Endothelial cell (in vitro differentiated cells): Measurements from ENCODE around the gene RMND5B. TPM values are rescaled to one million over a fixed set of nuclear protein-coding genes. Genes with fewer than 3 reads are reported as not detected.

Source experiments
- DNase-seq: peaks from one replicate; pipeline ENCODE4 v3.0.0; 2021; ENCODE audit warnings: low spot score
- H3K27ac Mint-ChIP-seq: one replicate; pipeline ENCODE4 v1.8.0; 2021; ENCODE audit warnings: mixed read lengths, inconsistent platforms; ENCODE audit not compliant: unreplicated experiment
- H3K27me3 Mint-ChIP-seq: one replicate; pipeline ENCODE4 v1.8.0; 2021; ENCODE audit warnings: mild to moderate bottlenecking, moderate library complexity, mixed read lengths, inconsistent platforms; ENCODE audit not compliant: unreplicated experiment
- H3K36me3 Mint-ChIP-seq: one replicate; pipeline ENCODE4 v1.8.0; 2021; ENCODE audit warnings: mild to moderate bottlenecking, low read depth, mixed read lengths, inconsistent platforms; ENCODE audit not compliant: unreplicated experiment
- H3K4me1 Mint-ChIP-seq: one replicate; pipeline ENCODE4 v1.8.0; 2021; ENCODE audit warnings: mild to moderate bottlenecking, mixed read lengths, inconsistent platforms; ENCODE audit not compliant: unreplicated experiment
- H3K4me3 Mint-ChIP-seq: one replicate; pipeline ENCODE4 v1.8.0; 2021; ENCODE audit warnings: mild to moderate bottlenecking, mixed read lengths, inconsistent platforms; ENCODE audit not compliant: unreplicated experiment
- H3K9me3 Mint-ChIP-seq: one replicate; pipeline ENCODE4 v1.8.0; 2021; ENCODE audit warnings: mixed read lengths, inconsistent platforms; ENCODE audit not compliant: unreplicated experiment
- total RNA-seq: library from RNA; stranded (reverse); fragmentation: NEBNext Ultra II Directional; extraction: Animal tissue kit (Norgen Biotek cat#: 25700); gene quantifications from one replicate; pipeline ENCODE4 v1.2.1, GENCODE V29; 2021; ENCODE audit not compliant: unreplicated experiment
- TF ChIP-seq, protein P1 (sequence below): fragments of 200-600 bp; sonication (generic); IDR thresholded peaks from one replicate; pipeline ENCODE4 v1.5.0; 2021; ENCODE audit warnings: antibody characterized with exemption; ENCODE audit not compliant: unreplicated experiment

Gene RMND5B
- total RNA-seq, 1 donor from 2014 or later, result 70.4 TPM

DNA sequence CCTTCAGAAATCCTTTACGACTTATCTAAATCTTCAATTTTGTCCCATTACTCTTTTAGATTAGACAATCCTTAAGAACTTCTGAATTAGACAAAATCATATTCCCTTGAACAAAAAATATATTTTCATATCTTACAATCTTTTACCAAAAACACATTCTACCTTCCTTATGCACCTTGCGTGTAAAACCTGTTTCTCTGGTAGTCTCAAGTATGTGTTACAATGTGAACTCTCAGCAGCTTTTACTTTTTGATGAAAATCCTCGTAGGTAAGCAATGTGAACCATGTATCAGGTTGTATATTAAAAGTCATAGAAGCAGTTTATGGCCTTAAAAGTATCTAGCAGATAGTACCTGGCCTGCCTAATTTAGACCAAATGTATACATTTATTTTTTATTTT, 43.6 kb downstream of the RMND5B start:
- no peak overlapping the region for H3K4me3 Mint-ChIP-seq
- H3K4me1 Mint-ChIP-seq, result no peaks in the 10 kb centered on the region
- DNase-seq, result no peak
- H3K27me3 Mint-ChIP-seq, result no peaks in the 10 kb centered on the region
- TF ChIP-seq, protein P1, sequence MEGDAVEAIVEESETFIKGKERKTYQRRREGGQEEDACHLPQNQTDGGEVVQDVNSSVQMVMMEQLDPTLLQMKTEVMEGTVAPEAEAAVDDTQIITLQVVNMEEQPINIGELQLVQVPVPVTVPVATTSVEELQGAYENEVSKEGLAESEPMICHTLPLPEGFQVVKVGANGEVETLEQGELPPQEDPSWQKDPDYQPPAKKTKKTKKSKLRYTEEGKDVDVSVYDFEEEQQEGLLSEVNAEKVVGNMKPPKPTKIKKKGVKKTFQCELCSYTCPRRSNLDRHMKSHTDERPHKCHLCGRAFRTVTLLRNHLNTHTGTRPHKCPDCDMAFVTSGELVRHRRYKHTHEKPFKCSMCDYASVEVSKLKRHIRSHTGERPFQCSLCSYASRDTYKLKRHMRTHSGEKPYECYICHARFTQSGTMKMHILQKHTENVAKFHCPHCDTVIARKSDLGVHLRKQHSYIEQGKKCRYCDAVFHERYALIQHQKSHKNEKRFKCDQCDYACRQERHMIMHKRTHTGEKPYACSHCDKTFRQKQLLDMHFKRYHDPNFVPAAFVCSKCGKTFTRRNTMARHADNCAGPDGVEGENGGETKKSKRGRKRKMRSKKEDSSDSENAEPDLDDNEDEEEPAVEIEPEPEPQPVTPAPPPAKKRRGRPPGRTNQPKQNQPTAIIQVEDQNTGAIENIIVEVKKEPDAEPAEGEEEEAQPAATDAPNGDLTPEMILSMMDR, result no peak
- H3K27ac Mint-ChIP-seq, result no peak overlapping the region
- peaks cover 5% of the 10 kb centered on the region for H3K36me3 Mint-ChIP-seq
- H3K9me3 Mint-ChIP-seq, result no peaks in the 10 kb centered on the region

DNA sequence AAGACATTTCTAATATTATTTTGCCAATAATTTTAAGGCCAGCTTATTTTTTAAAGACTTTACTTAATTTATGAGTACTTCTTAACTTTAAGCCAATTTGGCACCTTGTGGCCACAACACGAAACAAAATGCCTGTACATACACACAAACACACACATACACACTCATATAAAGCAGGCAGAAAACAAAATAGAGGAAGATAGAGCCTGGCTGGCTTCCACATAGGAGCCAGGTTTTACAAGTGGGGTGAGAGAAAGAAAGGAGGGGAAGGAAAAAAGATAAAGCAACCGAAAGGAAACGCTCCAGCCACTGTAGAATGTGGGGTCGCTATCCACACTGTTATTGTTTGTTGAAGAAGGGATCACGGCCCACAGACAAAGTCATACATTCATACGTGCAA, 46.0 kb downstream of the RMND5B start:
- no peak for DNase-seq
- TF ChIP-seq, protein P1, result no peak
- no peak overlapping the region for H3K27ac Mint-ChIP-seq
- no peak overlapping the region for H3K4me3 Mint-ChIP-seq
- H3K4me1 Mint-ChIP-seq, result peaks cover 11% of the 10 kb centered on the region
- H3K27me3 Mint-ChIP-seq, result peaks cover 2% of the 10 kb centered on the region
- no peaks in the 10 kb centered on the region for H3K9me3 Mint-ChIP-seq
- peaks cover 5% of the 10 kb centered on the region for H3K36me3 Mint-ChIP-seq

DNA sequence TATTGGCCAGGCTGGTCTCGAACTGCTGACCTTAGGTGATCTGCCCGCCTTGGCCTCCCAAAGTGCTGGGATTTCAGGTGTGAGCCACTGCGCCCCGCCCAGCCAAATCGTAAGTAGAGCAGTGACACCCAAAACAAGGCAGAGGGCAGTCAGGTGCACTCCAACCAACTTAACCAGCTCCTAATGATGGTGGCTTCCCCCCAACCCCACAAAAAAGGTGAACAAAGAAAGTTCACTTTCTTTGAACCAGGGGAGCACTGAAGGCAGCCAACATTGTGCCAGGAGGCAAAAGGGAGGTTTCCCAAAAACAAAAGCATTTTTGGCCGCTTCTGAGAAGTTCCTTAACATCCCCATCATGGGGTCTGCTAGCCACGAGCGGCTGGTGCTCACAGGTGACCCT, 46.8 kb downstream of the RMND5B start:
- Mint-ChIP-seq H3K36me3 (peaks cover 5% of the 10 kb centered on the region), H3K4me1 (peaks cover 19% of the 10 kb centered on the region), H3K4me3 (no peak overlapping the region), H3K27me3 (peaks cover 2% of the 10 kb centered on the region), H3K27ac (no peak overlapping the region), H3K9me3 (no peaks in the 10 kb centered on the region)
- TF ChIP-seq, protein P1, result no peak
- DNase-seq, result no peak

DNA sequence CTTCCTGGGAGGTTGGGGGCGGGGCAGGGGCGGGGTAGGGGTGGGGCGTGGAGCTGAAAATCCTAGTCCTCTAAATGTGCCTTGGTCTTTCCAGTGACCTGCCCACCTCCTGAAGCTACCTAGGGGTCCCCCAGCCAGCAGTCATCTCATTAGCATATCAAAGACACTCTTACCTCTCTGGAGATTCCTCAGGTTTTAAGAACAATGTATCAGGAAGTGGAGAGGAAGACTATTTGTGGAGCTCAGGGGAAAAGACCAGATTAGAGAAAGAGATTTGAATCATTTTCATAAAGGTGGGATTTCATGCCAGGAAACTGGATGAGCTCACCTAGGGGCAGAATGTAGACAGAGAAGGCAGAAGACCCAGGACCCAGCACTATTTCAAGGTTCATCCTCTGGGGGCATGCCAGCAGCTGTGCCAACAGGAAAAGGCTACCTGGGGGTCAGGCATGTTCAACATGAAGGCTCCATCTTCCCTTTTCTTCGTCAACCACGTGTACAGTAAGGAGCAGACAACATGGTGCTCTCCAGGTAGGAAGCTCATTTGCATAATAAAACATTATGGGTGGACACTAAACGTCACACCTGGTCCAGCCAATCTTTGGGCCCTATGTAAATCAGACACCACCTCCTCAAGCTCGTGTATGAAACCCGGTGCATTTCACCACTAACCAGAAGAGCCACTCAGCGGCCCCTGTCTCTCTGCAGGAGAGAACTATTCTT, 49.5 kb downstream of the RMND5B start:
- H3K36me3 Mint-ChIP-seq, result peaks cover 5% of the 10 kb centered on the region
- DNase-seq, result no peak
- H3K9me3 Mint-ChIP-seq, result no peaks in the 10 kb centered on the region
- peaks cover 2% of the 10 kb centered on the region for H3K27me3 Mint-ChIP-seq
- H3K27ac Mint-ChIP-seq, result no peak overlapping the region
- H3K4me3 Mint-ChIP-seq, result no peak overlapping the region
- H3K4me1 Mint-ChIP-seq, result peaks cover 20% of the 10 kb centered on the region
- TF ChIP-seq, protein P1, result no peak

DNA sequence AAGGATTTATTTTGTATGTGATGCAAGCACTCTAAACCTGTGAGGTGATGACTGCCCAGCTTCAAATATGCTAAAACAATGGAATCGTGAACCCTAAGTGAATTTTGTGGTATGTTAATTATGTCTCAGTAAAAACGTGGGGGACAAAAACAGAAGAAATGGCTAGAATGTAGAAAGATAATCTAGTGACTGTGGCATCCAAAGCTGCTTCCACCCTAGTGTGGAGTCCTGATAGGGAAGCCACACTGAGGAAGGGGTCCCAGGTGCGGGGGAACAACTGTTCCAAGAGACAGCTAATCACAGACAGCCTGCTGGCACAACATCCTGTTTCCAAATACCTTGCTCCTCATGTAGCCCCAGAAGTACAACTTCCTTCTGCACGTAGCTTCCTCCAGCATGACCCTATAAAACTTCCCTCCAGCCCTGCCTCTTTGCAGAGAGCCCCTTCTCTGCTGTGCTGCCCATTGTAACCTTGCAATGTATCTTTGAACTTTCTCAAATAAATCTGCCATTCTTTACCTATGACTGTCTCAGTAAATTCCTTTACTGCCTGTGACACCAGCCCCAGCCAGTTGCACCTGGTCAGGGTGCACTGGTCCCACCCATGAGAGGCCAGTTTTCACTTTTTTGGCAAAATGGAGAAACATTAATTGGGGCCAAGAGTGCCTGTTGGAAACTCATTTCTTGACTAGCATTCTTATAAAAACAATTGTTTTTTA, 51.5 kb downstream of the RMND5B start:
- Mint-ChIP-seq H3K27ac (peak overlapping the region; percentile 96), H3K9me3 (no peaks in the 10 kb centered on the region), H3K4me3 (peak overlapping the region; percentile 44), H3K36me3 (peaks cover 5% of the 10 kb centered on the region), H3K4me1 (peaks cover 20% of the 10 kb centered on the region), H3K27me3 (peaks cover 2% of the 10 kb centered on the region)
- DNase-seq, result peak; percentile 44
- TF ChIP-seq, protein P1, result no peak
